HL-60 (cell line): ENCODE results near the gene ULK1.

Experiments
- CTCF ChIP-seq: IDR thresholded peaks from one replicate; pipeline ENCODE4 v1.5.1; 2011; ENCODE audit warnings: low read length, control low read depth, inconsistent platforms; ENCODE audit not compliant: insufficient read depth
- GABPA ChIP-seq: IDR thresholded peaks from 2 replicates; pipeline ENCODE4 v1.6.1; 2012; ENCODE audit warnings: low read depth
- POLR2AphosphoS5 ChIP-seq: IDR thresholded peaks from 2 replicates; pipeline ENCODE4 v1.6.1; 2012; ENCODE audit warnings: low read depth
- REST ChIP-seq: IDR thresholded peaks from 2 replicates; pipeline ENCODE4 v1.6.1; 2012; ENCODE audit warnings: low read depth; ENCODE audit not compliant: insufficient replicate concordance
- SPI1 ChIP-seq: IDR thresholded peaks from 2 replicates; pipeline ENCODE4 v1.6.1; 2012; ENCODE audit warnings: low read depth, mild to moderate bottlenecking, borderline replicate concordance

DNA sequence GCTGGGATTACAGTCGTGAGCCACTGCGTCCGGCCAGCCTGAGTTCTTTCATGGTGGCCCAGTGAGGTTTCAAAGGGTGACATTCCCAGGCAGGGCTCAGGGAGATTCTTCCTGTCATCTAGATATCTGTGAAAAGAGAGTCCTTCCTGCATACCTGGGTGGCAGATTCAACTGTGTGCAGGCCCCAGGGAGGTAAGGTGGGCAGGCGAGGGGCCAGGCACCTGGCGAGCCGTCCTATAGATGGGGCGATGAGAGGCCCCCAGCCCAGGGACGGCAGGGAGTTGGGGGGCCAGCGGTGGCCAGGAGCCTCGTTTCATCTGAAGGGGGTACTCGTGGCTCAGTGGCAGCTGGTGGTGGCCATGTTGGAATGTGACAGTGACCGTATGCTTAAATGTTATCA lies 48.2 kb downstream of the ULK1 start:
- TF ChIP-seq CTCF (no peak), POLR2AphosphoS5 (no peak), REST (no peak), GABPA (no peak), SPI1 (no peak)
